Neural cell (in vitro differentiated cells): ENCODE data around the gene RDM1. TPM values are rescaled to one million over a fixed set of nuclear protein-coding genes. Genes with fewer than 3 reads are reported as not detected.

Experiments
- H2AFZ ChIP-seq: fragments of 200-600, 300-800 bp; sonication (generic), shearing (Covaris generic); 2 replicates; pipeline ENCODE4 v1.6.0; 2014; ENCODE audit warnings: low read depth, mild to moderate bottlenecking, antibody characterized with exemption, low read length, moderate library complexity
- H3F3A ChIP-seq: fragments of 200-600 bp; shearing (Covaris generic); 2 replicates; pipeline ENCODE4 v1.6.1; 2016; ENCODE audit warnings: mild to moderate bottlenecking, moderate library complexity, mixed read lengths, antibody characterized with exemption, low read length; ENCODE audit not compliant: insufficient read depth, poor library complexity, severe bottlenecking
- H3K27ac ChIP-seq: fragments of 200-600, 300-800 bp; sonication (generic), shearing (Covaris generic); 2 replicates; pipeline ENCODE4 v1.5.1; 2014; ENCODE audit warnings: mild to moderate bottlenecking, low read length, moderate library complexity
- H3K27me3 ChIP-seq: fragments of 300-800, 200-600 bp; sonication (generic), shearing (Covaris generic); 2 replicates; pipeline ENCODE4 v1.6.0; 2014; ENCODE audit warnings: mild to moderate bottlenecking, low read depth, low read length, moderate library complexity; ENCODE audit not compliant: insufficient read depth
- H3K36me3 ChIP-seq: fragments of 300-800, 200-600 bp; sonication (generic), shearing (Covaris generic); 2 replicates; pipeline ENCODE4 v1.5.1; 2014; ENCODE audit warnings: mild to moderate bottlenecking, antibody characterized with exemption, low read length, moderate library complexity; ENCODE audit not compliant: insufficient read depth
- H3K4me2 ChIP-seq: fragments of 300-800, 200-600 bp; sonication (generic), shearing (Covaris generic); 2 replicates; pipeline ENCODE4 v1.6.0; 2014; ENCODE audit warnings: mild to moderate bottlenecking, low read length
- H3K4me3 ChIP-seq: fragments of 300-800, 200-600 bp; sonication (generic), shearing (Covaris generic); 2 replicates; pipeline ENCODE4 v1.5.1; 2014; ENCODE audit warnings: mild to moderate bottlenecking, low read length, moderate library complexity
- H3K79me2 ChIP-seq: fragments of 200-600 bp; shearing (Covaris generic); replicated peaks from 2 replicates; pipeline ENCODE4 v1.6.0; 2014; ENCODE audit warnings: mild to moderate bottlenecking, low read length, moderate library complexity; ENCODE audit not compliant: insufficient read depth
- H3K9ac ChIP-seq: fragments of 300-800, 200-600 bp; sonication (generic), shearing (Covaris generic); 2 replicates; pipeline ENCODE4 v1.6.1; 2016; ENCODE audit warnings: mild to moderate bottlenecking, low read length, mixed read lengths
- H3K9me2 ChIP-seq: fragments of 200-600 bp; shearing (Covaris generic); 2 replicates; pipeline ENCODE4 v1.6.1; 2016; ENCODE audit warnings: mild to moderate bottlenecking, low read length, mixed read lengths; ENCODE audit not compliant: insufficient read depth
- H3K9me3 ChIP-seq: fragments of 200-600, 300-800 bp; sonication (generic), shearing (Covaris generic); 2 replicates; pipeline ENCODE4 v1.6.1; 2016; ENCODE audit warnings: mild to moderate bottlenecking, mixed run types, low read length, moderate library complexity, mixed read lengths
- H4K20me1 ChIP-seq: fragments of 200-600 bp; shearing (Covaris generic); 2 replicates; pipeline ENCODE4 v1.6.1; 2016; ENCODE audit warnings: mild to moderate bottlenecking, mixed run types; ENCODE audit not compliant: insufficient read depth
- CTCF ChIP-seq: fragments of 450-650 bp; IDR thresholded peaks from 2 replicates; pipeline ENCODE4 v1.5.1; 2014; ENCODE audit warnings: antibody characterized with exemption, mild to moderate bottlenecking, moderate library complexity; ENCODE audit not compliant: poor library complexity, severe bottlenecking
- EP300 ChIP-seq: fragments of 450-650 bp; conservative IDR thresholded peaks from 2 replicates; pipeline ENCODE4 v1.6.1; 2014; ENCODE audit warnings: antibody characterized with exemption, mild to moderate bottlenecking, moderate library complexity; ENCODE audit not compliant: poor library complexity, severe bottlenecking
- EZH2 ChIP-seq: fragments of 200-600, 300-800 bp; shearing (Covaris generic), sonication (generic); IDR thresholded peaks from 2 replicates; pipeline ENCODE4 v1.6.1; 2014; ENCODE audit warnings: antibody characterized with exemption, low read length, borderline replicate concordance, mild to moderate bottlenecking; ENCODE audit not compliant: insufficient read depth, poor library complexity, severe bottlenecking
- MXI1 ChIP-seq: fragments of 450-650 bp; conservative IDR thresholded peaks from 2 replicates; pipeline ENCODE4 v1.6.1; 2014; ENCODE audit warnings: antibody characterized with exemption, mild to moderate bottlenecking; ENCODE audit not compliant: poor library complexity, severe bottlenecking
- POLR2AphosphoS5 ChIP-seq: IDR thresholded peaks from 2 replicates; pipeline ENCODE4 v1.6.1; 2012
- RAD21 ChIP-seq: fragments of 450-650 bp; conservative IDR thresholded peaks from 2 replicates; pipeline ENCODE4 v1.6.1; 2014; ENCODE audit warnings: antibody characterized with exemption, mild to moderate bottlenecking, moderate library complexity
- SMC3 ChIP-seq: fragments of 450-650 bp; conservative IDR thresholded peaks from 2 replicates; pipeline ENCODE4 v1.6.1; 2014; ENCODE audit warnings: antibody characterized with exemption, mild to moderate bottlenecking, moderate library complexity; ENCODE audit not compliant: poor library complexity
- TAF1 ChIP-seq: IDR thresholded peaks from 2 replicates; pipeline ENCODE4 v1.6.1; 2012; ENCODE audit warnings: low read depth
- polyA plus RNA-seq: library from polyadenylated mRNA; depleted of rRNA; stranded (reverse); fragments of >200 nt; gene quantifications from 2 replicates; pipeline ENCODE4 v1.2.3, GENCODE V29; 2014
- TF ChIP-seq, protein P1 (sequence below): IDR thresholded peaks from 2 replicates; pipeline ENCODE4 v1.6.1; 2012; ENCODE audit warnings: borderline replicate concordance

Gene RDM1
- polyA plus RNA-seq, 1 donor from 2014 or later = not detected

- H3K27me3 ChIP-seq = no peaks in the 10 kb centered on the region
- no peaks in the 10 kb centered on the region for H3K9me2 ChIP-seq
- H3K4me3 ChIP-seq = no peak overlapping the region
- no peaks in the 10 kb centered on the region for H3K79me2 ChIP-seq
- no peak overlapping the region for H2AFZ ChIP-seq
- no peaks in the 10 kb centered on the region for H4K20me1 ChIP-seq
- H3K27ac ChIP-seq = no peak overlapping the region
- H3K9me3 ChIP-seq = no peaks in the 10 kb centered on the region
- TF ChIP-seq MXI1 = no peak
- TF ChIP-seq CTCF = no peak
- no peak for TF ChIP-seq EP300
- no peak for TF ChIP-seq TAF1
- TF ChIP-seq, protein P1, sequence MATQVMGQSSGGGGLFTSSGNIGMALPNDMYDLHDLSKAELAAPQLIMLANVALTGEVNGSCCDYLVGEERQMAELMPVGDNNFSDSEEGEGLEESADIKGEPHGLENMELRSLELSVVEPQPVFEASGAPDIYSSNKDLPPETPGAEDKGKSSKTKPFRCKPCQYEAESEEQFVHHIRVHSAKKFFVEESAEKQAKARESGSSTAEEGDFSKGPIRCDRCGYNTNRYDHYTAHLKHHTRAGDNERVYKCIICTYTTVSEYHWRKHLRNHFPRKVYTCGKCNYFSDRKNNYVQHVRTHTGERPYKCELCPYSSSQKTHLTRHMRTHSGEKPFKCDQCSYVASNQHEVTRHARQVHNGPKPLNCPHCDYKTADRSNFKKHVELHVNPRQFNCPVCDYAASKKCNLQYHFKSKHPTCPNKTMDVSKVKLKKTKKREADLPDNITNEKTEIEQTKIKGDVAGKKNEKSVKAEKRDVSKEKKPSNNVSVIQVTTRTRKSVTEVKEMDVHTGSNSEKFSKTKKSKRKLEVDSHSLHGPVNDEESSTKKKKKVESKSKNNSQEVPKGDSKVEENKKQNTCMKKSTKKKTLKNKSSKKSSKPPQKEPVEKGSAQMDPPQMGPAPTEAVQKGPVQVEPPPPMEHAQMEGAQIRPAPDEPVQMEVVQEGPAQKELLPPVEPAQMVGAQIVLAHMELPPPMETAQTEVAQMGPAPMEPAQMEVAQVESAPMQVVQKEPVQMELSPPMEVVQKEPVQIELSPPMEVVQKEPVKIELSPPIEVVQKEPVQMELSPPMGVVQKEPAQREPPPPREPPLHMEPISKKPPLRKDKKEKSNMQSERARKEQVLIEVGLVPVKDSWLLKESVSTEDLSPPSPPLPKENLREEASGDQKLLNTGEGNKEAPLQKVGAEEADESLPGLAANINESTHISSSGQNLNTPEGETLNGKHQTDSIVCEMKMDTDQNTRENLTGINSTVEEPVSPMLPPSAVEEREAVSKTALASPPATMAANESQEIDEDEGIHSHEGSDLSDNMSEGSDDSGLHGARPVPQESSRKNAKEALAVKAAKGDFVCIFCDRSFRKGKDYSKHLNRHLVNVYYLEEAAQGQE = no peak
- TF ChIP-seq EZH2 = no peak
- TF ChIP-seq POLR2AphosphoS5 = no peak
- no peak for TF ChIP-seq SMC3
- no peak for TF ChIP-seq RAD21
- H3K4me2 ChIP-seq = no peak overlapping the region
- no peaks in the 10 kb centered on the region for H3K36me3 ChIP-seq
- H3F3A ChIP-seq = no peaks in the 10 kb centered on the region
- H3K9ac ChIP-seq = no peak overlapping the region
Measured at GRCh38 chr17:35965272-35965671, 34.7 kb upstream of the RDM1 start.

- no peaks in the 10 kb centered on the region for H3K36me3 ChIP-seq
- no peaks in the 10 kb centered on the region for H3K79me2 ChIP-seq
- no peak overlapping the region for H3K4me2 ChIP-seq
- no peaks in the 10 kb centered on the region for H3K9me2 ChIP-seq
- H3K27ac ChIP-seq = no peak overlapping the region
- no peak overlapping the region for H3K9ac ChIP-seq
- no peaks in the 10 kb centered on the region for H3F3A ChIP-seq
- H3K4me3 ChIP-seq = no peak overlapping the region
- TF ChIP-seq, protein P1 = no peak
- TF ChIP-seq CTCF (no peak), MXI1 (no peak), RAD21 (no peak), SMC3 (no peak), EP300 (no peak), EZH2 (no peak), POLR2AphosphoS5 (no peak), TAF1 (no peak)
- H4K20me1 ChIP-seq = no peaks in the 10 kb centered on the region
- H3K9me3 ChIP-seq = no peaks in the 10 kb centered on the region
- no peaks in the 10 kb centered on the region for H3K27me3 ChIP-seq
- H2AFZ ChIP-seq = no peak overlapping the region
Measured at GRCh38 chr17:35963663-35964062, 33.1 kb upstream of the RDM1 start.
